ENCODE results near the gene TPCN2.

TPCN2 gene

GRCh38 chr11:69154938-69155301, 106.2 kb downstream of the TPCN2 start:
- DNase-seq: no peak

- DNase-seq: no peak
These were observed 106.8 kb downstream of the TPCN2 start, which contains the start of gene SMIM38 for GRCh38 chr11:69155302-69156234. SMIM38 (plus strand) TSS chr11:69155935; CDS start chr11:69157847, 1,912 bp downstream.

DNA sequence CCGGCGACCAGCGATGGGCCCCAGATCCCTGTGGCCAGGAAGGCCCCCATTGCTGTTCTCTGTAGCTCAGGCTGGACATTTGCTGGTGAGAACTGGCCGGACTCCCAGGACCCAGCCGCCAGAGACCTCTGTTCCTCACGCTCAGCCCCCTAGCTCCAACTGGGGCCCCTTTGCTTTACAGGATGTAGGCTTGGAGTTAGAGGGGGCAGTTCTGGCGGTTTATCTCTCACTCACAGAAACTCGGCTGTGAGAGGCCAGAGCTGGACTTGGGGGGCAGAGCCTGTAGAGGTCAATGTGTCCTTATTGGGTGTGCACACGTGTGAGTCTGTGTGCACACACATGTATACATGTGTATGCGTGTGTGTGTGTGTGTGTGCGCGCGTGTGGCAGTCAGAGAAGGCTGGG, 107.5 kb downstream of the TPCN2 start:
- DNase-seq: peak; percentile 50

- DNase-seq: no peak
These were observed 108.0 kb downstream of the TPCN2 start for GRCh38 chr11:69156673-69157155.

DNA sequence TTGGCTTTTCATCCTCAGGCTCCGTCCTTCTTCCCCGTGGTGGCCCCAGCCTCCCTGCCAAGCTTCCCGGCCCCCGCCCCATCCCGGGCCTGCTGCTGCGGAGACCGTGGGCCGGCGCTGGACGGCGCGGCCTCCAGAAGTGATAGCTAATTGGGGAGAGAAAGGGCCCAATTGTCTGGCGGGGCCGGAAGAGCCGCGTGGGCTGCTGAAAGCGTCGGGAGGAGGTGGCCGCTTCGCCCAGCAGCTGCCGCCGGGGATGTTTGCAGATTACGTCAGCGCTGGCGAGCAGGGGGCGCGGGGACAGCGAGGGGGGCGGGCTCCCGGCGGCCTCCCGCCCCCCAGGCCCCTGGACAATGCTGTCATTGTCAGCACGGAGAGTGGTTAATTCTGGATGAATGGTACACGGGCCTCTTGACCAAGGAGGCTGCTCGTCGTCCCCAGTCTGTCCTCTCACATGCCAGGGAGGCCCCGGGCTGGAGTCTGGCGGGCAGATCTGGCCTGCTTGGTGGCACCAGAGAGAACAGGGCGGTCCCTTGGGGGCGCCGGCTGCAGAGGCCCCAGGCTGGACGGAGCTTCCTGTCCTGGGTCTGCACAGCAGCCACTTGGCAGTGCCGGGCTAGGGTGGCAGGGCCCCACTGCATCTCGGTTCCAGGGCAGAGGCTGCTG, 108.6 kb downstream of the TPCN2 start:
- DNase-seq: peak; percentile 95

DNA sequence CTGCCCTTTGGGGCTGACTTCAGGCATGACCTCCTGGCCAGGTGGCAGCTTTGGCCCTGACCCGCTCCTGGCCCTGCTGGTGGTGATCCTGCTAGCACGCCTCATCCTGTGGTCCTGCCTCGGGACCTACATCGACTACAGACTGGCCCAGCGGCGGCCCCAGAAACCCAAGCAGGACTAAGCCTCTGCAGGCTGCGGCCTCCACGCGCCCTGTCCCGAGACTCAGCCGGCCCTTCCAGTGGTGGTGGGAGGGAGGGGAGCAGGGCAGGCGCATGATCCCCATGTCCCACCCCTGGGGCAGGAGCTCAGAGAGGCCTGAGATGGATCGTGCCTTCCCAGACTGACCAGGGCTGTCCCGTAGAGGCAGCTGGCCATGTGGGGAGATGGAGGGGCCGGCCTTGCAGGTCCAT, 109.1 kb downstream of the TPCN2 start:
- DNase-seq: no peak

DNA sequence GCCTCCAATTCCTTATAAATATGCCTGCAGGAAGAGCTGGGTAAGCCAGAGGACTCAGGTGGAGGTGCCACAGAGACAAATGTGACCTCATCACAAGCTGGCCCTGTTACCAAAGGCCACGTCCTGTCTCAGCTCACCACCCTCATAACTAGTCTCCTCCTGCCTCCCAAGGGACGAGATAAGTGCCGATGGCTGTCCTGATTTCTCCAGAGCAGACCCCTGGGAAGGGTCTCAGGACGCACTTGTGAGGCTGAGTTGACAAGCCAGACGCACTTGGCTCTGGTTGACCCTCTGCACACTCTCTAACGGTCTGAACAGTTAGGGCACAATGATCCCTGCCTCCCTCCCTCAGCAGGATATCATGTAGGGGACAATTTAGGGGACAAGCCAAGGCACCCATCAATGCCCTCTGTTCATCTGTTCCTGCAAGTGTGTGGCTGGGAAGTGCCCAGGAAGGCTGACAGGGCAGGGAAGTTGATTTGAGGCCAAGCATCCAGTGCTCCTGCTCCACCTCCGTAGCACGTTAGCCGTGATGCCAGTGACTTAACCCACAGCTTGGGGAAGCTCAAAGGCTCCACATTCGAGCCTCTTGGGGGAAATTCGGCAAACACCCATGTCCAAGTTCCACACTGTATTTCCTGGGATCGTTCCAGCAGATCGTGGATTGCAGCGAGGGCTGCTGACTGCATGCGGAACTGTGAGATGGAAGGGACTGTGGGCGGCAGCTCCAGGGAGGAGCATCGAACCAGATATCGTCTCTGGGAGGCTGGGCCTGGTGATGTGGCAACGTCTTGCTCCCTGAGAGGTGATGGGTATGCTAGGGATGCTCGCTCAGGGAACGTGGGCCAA, 109.8 kb downstream of the TPCN2 start:
- DNase-seq: peak; percentile 55

DNA sequence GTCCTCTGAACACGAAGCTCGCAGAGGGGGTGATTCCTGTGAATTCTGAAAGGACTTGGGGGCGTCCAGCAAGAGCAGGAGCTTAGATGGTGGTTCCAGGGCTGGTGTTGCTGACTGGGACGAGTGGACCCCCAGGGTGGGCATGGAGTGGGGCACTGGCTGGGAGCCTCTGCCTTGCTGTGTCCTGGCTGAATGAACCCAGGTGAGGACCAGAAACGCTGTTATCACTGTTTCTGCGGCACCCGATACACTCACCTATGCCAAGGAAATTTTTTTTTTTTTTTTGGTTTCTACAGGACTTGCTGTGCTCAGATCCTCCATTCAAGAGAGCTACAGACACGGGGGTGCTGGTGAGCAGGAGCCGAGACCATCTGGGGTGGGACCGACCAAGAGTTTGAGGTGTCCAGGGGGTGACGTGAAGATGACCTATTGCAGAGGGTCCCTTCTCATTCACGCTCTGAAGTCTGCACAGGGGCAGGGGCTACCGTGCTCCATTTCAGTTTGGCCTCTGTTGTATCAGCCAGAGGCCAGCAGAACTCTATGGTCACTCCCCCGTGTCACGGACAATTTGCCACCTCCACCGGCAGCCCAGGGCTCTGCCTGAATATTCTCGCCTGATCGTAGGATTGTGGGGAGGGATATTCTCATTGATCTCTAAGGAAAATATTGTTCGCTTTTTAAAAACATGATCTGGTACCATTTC, 110.6 kb downstream of the TPCN2 start:
- DNase-seq: no peak

DNA sequence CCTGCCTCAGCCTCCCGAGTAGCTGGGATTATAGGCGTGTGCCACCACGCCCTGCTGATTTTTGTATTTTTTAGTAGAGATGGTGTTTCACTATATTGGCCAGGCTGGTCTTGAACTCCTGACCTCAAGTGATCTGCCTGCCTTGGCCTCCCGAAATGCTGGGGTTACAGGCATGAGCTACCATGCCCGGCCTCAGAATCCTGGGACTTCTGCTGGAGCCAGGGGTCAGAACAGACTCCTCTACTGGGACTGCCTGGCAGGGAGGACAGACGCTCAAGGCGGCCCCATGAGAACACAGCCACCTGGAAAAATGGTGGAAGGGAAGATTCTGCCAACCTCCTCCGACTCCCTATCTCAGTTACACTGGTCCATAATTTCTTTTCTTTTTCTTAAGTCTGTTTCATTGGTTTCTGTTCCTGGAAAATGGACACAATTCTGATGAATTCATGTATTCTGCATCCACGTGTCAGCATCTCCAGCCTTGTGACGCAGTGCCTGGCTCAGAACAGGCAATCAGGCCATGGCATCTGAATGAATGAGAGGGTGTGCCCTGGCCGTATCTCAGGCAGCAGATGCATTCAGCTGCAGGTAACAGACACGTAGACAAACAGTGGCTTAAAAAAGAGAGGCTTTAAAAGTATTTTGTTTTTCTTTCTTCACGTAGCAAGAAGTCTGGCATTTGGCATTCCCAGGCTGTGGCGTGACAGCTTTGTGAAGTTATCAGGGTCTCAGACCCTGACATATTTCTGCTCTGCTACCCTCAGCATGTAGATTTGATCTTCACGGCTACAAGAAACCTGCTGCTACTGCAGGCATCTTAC, 111.8 kb downstream of the TPCN2 start:
- no peak for DNase-seq

DNA sequence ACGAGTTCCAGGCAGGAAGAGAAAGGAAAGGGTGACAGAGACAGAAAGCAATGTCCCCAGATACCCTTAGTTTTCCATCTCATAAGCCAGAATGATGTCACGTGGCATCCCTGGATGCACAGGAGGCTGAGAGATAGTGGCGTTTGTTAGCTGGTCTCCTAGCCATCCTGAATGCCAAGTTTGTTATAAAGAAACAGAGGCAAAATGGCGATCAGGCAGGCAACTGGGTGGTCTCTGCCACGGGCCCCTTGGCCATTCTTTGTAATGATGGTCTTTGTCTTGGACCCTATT, 112.3 kb downstream of the TPCN2 start:
- DNase-seq: no peak

DNA sequence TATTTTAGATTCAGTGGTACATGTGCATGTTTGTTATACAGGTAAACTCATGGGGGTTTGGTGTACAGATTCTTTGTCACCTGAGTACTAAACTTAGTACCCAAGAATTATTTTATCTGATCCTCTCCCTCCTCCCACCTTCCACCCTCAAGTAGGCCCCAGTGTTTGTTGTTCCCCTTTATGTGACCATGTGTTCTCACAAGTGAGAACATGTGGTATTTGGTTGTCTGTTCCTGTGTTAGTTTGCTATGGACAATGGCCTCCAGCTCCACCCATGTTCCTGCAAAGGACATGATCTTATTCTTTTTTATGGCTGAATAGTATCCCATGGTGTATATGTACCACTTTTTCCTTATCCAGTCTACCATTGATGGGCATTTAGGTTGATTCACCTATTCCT, 113.8 kb downstream of the TPCN2 start:
- DNase-seq: no peak

GRCh38 chr11:69163842-69164241, 115.1 kb downstream of the TPCN2 start:
- no peak for DNase-seq

- DNase-seq: no peak
These were observed 116.1 kb downstream of the TPCN2 start for GRCh38 chr11:69164824-69165223.

DNA sequence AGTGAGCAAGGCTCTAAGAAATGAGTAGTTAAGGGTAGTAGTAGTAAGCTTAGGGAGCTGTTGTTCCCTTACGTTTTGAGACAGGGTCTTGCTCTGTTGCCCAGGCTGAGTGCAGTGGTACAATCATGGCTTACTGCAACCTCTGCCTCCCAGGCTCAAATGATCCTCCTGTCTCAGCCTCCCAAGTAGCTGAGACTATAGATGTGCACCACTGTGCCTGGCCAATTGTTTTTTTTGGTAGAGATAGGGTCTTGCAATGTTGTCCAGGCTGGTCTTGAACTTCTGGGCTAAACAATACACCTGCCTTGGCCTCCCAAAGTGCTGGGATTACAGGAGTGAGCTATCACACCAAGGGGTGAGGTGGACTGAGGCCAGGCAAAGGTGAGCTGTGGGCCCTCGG, 117.0 kb downstream of the TPCN2 start:
- no peak for DNase-seq

GRCh38 chr11:69166218-69167115, 117.7 kb downstream of the TPCN2 start:
- peak; percentile 51 for DNase-seq

DNA sequence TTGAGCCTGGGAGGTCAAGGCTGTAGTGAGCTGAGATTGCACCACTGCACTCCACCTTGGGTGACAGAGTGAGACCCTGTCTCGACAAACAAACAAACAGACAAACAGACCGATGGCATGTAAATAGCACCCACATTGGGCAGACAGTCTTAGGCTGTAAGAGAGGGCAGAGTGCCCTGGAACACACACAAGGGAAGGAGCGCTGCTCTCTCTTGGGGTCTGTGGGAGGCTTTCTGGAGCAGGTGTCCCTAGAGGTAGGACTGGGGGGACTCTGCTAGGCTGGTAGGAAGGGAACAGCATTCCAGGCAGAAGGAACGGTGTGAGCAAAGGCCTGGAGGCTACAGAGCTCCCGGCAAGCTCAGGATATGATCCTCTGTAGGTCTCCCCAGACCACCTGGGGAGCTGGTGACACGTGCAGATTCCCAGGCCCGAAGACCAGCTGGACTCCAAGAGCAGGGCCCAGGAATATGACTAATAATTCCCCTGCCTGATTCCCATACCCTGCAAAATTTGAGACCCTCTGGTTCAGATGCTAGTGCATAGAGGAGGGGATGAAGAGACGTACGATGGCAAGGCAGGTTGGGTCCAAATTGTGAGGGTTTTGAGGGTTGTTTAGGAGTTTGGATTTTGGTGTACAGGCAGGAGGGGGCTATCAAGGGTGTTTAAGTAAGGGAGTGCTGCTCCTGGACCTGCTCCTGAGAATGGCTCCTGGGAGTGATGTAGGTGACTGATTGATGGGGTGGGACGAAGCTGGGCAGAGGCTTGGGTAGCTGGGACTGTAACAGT, 118.6 kb downstream of the TPCN2 start:
- no peak for DNase-seq

GRCh38 chr11:69167916-69168691, 119.4 kb downstream of the TPCN2 start:
- no peak for DNase-seq

DNA sequence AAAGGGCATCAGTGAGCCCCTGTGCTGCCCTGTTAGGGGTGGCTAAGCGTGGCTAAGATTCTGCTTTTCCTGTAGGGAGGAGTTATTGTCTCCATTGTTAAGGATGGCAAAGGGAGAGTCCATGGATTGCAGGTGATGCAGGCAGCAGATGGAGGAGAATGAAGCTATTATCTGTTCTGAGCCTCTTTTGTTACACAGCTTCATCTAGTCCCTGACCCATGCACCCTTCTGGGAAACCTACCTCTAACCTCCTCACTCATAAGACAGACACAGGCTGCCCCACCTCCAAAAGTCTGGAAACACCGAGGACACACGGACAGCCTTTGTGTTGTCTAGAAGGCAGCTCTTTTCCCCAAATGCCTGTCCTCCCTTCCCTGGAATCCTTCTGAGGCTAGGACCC, 120.7 kb downstream of the TPCN2 start:
- DNase-seq: no peak

- no peak for DNase-seq
These were observed 122.0 kb downstream of the TPCN2 start for GRCh38 chr11:69170704-69171103.

All from eye (tissue), 1 donor.